COLO668 (cell line): ENCODE data around the gene FMNL2.
"Not testable (repeated sequence)": the region's sequence is repeated elsewhere in the genome, so short reads cannot be mapped to it uniquely, and the experiment has no call there.

Experiments
- DNase-seq: peaks from one replicate; lab custom pipeline; 2025; ENCODE audit not compliant: unreplicated experiment; lab: John Stamatoyannopoulos, UW

FMNL2 gene

DNA sequence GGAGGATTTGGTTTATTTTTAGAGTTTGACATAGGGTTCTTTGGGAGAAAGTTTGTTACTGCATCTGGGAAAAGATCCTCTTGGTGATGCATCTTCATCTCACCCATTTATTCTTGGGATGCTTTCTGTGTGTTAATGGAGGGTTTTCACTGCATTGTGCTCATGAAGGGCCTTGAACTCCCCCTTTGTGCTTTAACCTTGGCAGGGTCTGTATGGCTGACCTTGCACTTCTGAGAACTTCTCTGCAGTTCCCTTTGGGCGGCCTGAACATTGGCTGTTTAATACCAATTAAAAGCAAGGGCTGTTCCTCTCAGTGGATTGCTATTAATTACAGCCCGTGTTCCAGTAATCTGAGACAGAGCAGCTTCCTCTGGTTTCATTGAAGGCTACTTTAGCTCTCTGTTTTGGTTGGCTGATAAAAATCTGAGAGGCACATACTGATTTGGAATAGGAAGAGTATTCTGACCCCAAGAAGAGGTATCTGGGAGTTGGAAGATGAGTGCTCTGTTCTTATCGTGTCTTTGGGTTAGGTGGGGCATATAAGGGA, 37.5 kb downstream of the FMNL2 start:
- no peak for DNase-seq

- no peak for DNase-seq
Measured at GRCh38 chr2:152375174-152375573, 40.2 kb downstream of the FMNL2 start.

GRCh38 chr2:152376385-152376784, 41.4 kb downstream of the FMNL2 start:
- no peak for DNase-seq

- no peak for DNase-seq
Measured at GRCh38 chr2:152376968-152377367, 42.0 kb downstream of the FMNL2 start.

DNA sequence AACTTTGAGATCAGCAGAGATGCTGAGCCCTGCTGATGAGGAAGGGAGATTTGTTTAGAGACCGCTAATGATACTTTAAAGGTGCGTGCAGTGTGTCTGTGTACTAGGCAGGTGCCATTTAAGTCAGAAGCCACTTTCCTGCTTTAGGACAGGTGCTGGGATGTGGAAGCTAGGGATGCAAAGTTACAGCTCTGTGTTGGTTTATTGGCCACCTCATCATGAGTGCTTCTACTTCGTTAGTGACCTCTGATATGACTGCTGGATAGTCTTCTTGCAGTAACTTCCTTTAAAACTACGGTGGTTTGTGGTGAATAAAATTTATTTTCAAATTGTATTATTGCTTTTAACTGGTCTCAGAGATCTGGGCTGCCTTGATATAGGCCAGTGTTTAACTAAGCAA, 44.1 kb downstream of the FMNL2 start:
- no peak for DNase-seq

DNA sequence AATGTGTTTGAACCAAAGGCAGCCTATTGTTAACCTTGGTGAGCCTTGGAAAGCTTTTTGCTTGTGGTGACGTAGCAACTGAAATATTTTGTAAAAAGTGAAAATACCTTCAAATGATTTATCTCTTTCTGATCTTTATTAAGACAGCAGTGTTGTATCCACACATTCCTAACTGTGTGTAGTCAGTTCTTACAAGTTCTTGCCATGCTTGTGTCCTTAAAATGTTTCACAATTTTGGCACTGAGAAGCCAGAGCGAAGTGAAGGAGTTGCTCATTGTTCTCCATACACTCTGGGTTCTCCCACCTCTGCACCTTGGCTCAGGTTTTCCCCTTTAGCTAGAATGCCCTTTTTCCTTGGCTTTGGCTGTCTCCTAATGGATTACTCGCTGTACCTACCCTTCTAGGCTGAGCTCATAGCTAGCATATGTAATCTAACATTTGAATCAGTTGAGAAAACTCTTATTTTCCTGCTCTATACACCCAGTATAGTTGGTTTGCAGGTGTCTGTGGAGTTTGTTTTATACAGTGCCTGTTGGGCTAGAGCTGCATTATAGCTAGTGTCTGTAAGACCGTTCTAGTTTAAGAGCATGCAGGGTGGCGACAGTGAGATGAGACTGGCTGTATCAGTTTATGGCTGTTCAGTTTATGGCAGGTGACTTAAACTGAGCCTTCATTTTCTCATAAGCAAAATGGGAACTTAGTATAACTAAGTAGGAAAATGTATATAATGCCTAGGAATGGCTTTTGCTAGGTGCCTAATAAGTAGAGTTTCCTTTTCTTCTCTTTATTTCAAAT, 45.5 kb downstream of the FMNL2 start:
- DNase-seq = no peak

DNA sequence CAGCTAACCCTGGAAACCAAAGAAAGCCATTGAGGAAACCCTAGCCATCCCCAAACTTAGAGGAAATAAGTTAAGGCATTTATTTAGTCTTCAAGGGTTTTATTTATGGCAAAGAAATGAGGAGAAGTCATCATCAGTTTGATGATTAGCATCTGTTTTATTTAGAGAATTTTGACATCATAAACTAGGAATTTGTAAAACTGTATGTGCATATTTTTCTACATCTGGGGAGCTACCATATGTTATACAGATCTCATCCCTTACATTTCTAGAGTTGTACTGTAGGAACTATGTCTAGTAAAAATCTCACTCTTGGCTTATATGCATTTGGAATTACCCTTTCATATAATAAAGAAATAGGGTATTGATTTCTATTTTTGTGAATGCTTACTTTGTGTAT, 48.7 kb downstream of the FMNL2 start:
- DNase-seq = no peak

GRCh38 chr2:152384992-152385391, 50.0 kb downstream of the FMNL2 start:
- DNase-seq = no peak

GRCh38 chr2:152385650-152386049, 50.7 kb downstream of the FMNL2 start:
- no peak for DNase-seq

DNA sequence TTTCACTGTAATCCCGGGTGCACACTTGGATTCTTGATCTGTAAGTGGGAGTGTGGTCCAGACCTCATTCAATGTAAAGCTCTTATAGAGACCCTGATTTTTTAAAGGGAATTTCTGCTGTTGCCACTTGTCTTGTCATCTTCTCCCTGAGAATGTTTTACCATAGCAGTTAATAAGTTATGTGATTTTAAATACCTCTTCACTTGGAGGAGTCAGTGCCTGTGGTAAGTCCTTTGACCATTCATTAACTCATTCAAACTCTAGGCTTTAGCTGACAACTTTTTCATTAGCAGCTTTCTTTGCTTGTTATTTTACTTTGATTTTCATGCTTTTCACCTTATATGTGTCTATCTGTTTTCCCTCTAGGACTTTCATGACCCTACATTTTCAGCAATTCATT, 51.3 kb downstream of the FMNL2 start:
- no peak for DNase-seq

DNA sequence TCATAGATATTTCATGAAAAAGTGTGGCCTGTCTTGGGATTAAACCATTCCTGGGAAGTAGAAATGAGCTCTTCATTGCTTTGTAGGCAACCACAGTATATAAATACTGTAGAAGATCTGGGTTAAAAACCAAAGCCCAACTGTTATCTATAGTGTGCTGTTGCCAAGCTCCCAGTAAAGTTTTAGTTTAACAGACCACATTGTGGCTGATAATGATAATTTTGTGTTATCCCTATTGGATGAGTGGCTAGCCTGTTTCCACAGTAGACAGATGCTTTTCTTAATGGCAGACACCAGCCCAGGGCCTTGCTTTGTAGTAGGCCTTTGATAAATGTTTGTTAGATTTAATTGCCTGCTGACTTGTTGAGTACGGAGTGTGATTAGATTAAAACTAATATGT, 52.1 kb downstream of the FMNL2 start:
- DNase-seq = no peak

DNA sequence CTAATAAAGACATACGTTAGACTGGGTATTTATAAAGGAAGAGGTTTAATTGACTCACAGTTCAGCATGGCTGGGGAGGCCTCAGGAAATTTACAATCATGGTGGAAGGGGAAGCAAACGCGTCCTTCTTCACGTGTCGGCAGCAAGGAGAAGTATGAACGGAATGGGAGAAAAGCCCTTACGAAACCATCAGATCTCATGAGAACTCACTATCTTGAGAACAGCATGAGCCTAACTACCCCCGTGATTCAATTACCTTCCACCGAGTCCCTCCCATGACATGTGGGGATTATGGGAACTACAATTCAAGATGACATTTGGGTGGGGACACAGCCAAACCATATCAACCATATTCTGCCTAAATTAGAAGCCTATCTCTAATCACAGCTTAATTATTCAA, 53.3 kb downstream of the FMNL2 start:
- DNase-seq = not testable (repeated sequence)

DNA sequence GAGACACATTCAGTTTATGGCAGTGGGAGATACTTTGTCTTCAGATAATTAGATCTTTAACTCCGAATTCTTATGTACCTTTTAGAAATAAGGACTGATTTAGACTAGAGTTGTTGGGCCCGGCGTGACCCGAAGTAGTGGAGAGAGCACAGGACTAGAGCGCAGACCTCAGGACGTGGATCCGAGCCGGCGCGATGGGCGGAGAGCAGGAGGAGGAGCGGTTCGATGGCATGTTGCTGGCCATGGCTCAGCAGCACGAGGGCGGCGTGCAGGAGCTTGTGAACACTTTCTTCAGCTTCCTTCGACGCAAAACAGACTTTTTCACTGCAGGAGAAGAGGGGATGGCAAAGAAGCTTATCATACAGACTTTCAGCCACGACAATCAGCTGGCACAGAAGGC, 54.5 kb downstream of the FMNL2 start:
- no peak for DNase-seq

DNA sequence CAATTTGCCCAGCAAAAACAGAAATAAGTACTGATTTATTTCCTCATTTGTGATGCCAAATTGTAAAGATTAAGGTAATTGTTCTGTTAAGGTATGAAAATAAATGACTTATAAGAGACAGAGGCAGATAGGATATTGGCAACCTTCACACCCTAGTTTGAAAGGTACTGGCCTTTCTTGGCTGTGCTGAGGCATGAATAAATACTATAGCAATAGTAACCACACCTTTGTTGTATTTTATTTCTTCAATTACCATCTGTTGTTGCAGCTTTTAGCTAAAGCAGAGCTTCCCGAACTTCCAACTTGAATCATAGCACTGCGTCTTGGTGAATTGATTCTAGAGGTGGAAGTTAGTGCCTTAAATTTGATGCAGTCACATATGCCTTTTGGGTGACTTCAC, 55.9 kb downstream of the FMNL2 start:
- DNase-seq = no peak

- no peak for DNase-seq
Measured at GRCh38 chr2:152391318-152391717, 56.3 kb downstream of the FMNL2 start.

DNA sequence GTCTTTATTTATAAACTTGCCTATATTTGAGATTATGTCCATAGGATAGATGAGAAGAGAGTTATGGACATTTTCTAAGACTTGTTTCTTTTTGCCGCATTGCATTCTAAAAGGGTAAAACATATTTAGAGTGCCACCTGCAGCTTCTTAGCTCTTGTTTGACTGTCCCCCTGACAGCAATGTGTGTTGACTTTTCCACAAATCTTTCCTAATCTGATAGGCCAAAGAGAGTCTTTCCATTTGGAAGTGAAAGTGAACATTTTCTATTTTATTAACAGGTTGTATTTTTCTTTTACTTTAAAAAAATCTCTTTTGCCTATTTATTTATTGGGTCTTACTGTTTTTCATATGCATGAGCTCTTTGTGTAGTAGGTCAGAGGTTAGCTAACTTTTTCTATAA, 58.4 kb downstream of the FMNL2 start:
- no peak for DNase-seq

DNA sequence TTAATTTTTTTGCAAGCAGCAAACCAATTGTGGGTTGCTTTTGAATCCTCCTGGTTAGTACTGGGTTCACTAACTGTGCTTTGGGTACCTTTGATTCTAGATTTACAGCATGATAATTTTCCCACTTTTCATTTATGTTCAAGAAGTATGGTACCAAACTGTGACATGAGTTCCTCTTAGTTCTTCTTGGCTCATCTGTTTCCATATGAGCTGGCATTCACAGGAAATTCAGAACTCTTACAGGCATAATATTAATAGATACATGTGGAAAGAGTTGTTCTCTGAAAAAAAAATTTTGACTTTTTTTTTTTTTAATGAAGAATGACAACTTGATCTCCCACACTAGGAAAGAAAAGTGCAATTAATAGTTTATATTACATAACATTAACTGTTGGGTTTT, 59.4 kb downstream of the FMNL2 start:
- DNase-seq = no peak

- DNase-seq = no peak
Measured at GRCh38 chr2:152395103-152395502, 60.1 kb downstream of the FMNL2 start.

GRCh38 chr2:152395572-152395971, 60.6 kb downstream of the FMNL2 start:
- DNase-seq = no peak

GRCh38 chr2:152396051-152396511, 61.1 kb downstream of the FMNL2 start:
- DNase-seq = no peak

- DNase-seq = no peak
Measured at GRCh38 chr2:152396763-152397162, 61.8 kb downstream of the FMNL2 start.

GRCh38 chr2:152399003-152399402, 64.0 kb downstream of the FMNL2 start:
- DNase-seq = no peak
